Measurements from ENCODE around the gene ENAM. TPM values are rescaled to one million over a fixed set of nuclear protein-coding genes. Genes with fewer than 3 reads are reported as not detected.
"Not testable (repeated sequence)": the region's sequence is repeated elsewhere in the genome, so short reads cannot be mapped to it uniquely, and the experiment has no call there.

ENAM gene
- total and polyA plus RNA-seq, 2 experiments from 2014 or later, result not detected

- H3K4me1 ChIP-seq (ENCODE audit: low read depth), result no peaks in the 10 kb centered on the region
These were observed 52.4 kb downstream of the ENAM start for GRCh38 chr4:70680934-70681333.

GRCh38 chr4:70681704-70682103 is 53.2 kb downstream of the ENAM start:
- no peaks in the 10 kb centered on the region for H3K36me3 ChIP-seq
- TF ChIP-seq CTCF (IDR thresholded peaks at IDR 0.05; ENCODE audit: low read depth, low read length), result no peak
- DNase-seq (ENCODE audit: low read depth in 1 of 2, low spot score in 1 of 2), result no peak
- no peaks in the 10 kb centered on the region for H3K4me1 ChIP-seq (ENCODE audit: low read depth)
- H3K9me3 ChIP-seq (ENCODE audit: low read depth), result no peaks in the 10 kb centered on the region
- H3K27me3 ChIP-seq, result peaks cover 11% of the 10 kb centered on the region
- no peak overlapping the region for H3K27ac ChIP-seq
- no peak overlapping the region for H3K4me3 ChIP-seq

More at GRCh38 chr4:70680934-70681333, 52.4 kb downstream of the ENAM start:
- no peak for DNase-seq (ENCODE audit: low read depth in 1 of 2, low spot score in 1 of 2)
- Histone ChIP-seq H3K9me3 (ENCODE audit: low read depth) (no peaks in the 10 kb centered on the region), H3K36me3 (no peaks in the 10 kb centered on the region), H3K27me3 (peaks cover 11% of the 10 kb centered on the region), H3K4me3 (no peak overlapping the region), H3K27ac (no peak overlapping the region)
- TF ChIP-seq CTCF (IDR thresholded peaks at IDR 0.05; ENCODE audit: low read depth, low read length), result no peak

GRCh38 chr4:70682142-70682541 is 53.6 kb downstream of the ENAM start:
- DNase-seq (ENCODE audit: low read depth in 1 of 2, low spot score in 1 of 2); H3K36me3 ChIP-seq; H3K4me3 ChIP-seq; H3K4me1 ChIP-seq (ENCODE audit: low read depth); H3K27ac ChIP-seq; H3K9me3 ChIP-seq (ENCODE audit: low read depth): not testable (repeated sequence)
- H3K27me3 ChIP-seq, result peaks cover 11% of the 10 kb centered on the region

- no peaks in the 10 kb centered on the region for H3K36me3 ChIP-seq
- H3K4me3 ChIP-seq, result peak overlapping the region; percentile 87
- H3K27me3 ChIP-seq, result peaks cover 11% of the 10 kb centered on the region
- no peak for DNase-seq (ENCODE audit: low read depth in 1 of 2, low spot score in 1 of 2)
- H3K9me3 ChIP-seq (ENCODE audit: low read depth), result no peaks in the 10 kb centered on the region
- TF ChIP-seq CTCF (IDR thresholded peaks at IDR 0.05; ENCODE audit: low read depth, low read length), result no peak
- H3K4me1 ChIP-seq (ENCODE audit: low read depth), result peaks cover 13% of the 10 kb centered on the region
- peak overlapping the region; percentile 95 for H3K27ac ChIP-seq
These were observed 58.8 kb downstream of the ENAM start for GRCh38 chr4:70687392-70687791.

GRCh38 chr4:70687821-70688794 is 59.6 kb downstream of the ENAM start, which contains the start of gene UTP3:
Gene UTP3 (plus strand): TSS chr4:70688532. CDS start chr4:70688678, 146 bp downstream.
- peaks cover 13% of the 10 kb centered on the region for H3K4me1 ChIP-seq (ENCODE audit: low read depth)
- no peaks in the 10 kb centered on the region for H3K36me3 ChIP-seq
- peak; percentile 96 to 99 for DNase-seq (ENCODE audit: low read depth in 1 of 2, low spot score in 1 of 2)
- H3K27ac ChIP-seq, result peak within 1 kb of the TSS; percentile 95
- TF ChIP-seq CTCF (IDR thresholded peaks at IDR 0.05; ENCODE audit: low read depth, low read length), result peak; percentile 95
- no peaks in the 10 kb centered on the region for H3K9me3 ChIP-seq (ENCODE audit: low read depth)
- peaks cover 11% of the 10 kb centered on the region for H3K27me3 ChIP-seq
- H3K4me3 ChIP-seq, result peak within 1 kb of the TSS; percentile 87

- Histone ChIP-seq H3K27me3 (peaks cover 11% of the 10 kb centered on the region), H3K4me1 (ENCODE audit: low read depth) (peaks cover 13% of the 10 kb centered on the region), H3K9me3 (ENCODE audit: low read depth) (no peaks in the 10 kb centered on the region), H3K4me3 (peak overlapping the region; percentile 87), H3K36me3 (no peaks in the 10 kb centered on the region), H3K27ac (peak overlapping the region; percentile 95)
- TF ChIP-seq CTCF (IDR thresholded peaks at IDR 0.05; ENCODE audit: low read depth, low read length), result no peak
- no peak for DNase-seq (ENCODE audit: low read depth in 1 of 2, low spot score in 1 of 2)
These were observed 60.3 kb downstream of the ENAM start for GRCh38 chr4:70688795-70689231.

Measured in cardiac muscle cell (in vitro differentiated cells and primary cell).